CD14-positive monocyte (primary cell): ENCODE results near the gene SMAD1. TPM values are rescaled to one million over a fixed set of nuclear protein-coding genes. Genes with fewer than 3 reads are reported as not detected.

Experiments
- DNase-seq, 3 donors: peaks; one replicate each; pipeline ENCODE4 v3.0.0-alpha.2; 2011 to 2022
- H2AFZ ChIP-seq: 2 replicates; pipeline ENCODE4 v1.6.0; 2012; ENCODE audit warnings: mild to moderate bottlenecking, low read depth, low read length, inconsistent platforms; ENCODE audit not compliant: insufficient read depth, poor library complexity, severe bottlenecking
- H3K27ac ChIP-seq, 2 donors: 1 replicate in 1 of 2; 2 replicates in 1 of 2; pipeline ENCODE4 v1.5.1; 2012 to 2013; ENCODE audit warnings: low read length in 2 of 2, control low read depth in 1 of 2, inconsistent platforms in 1 of 2, low read depth in 1 of 2, mild to moderate bottlenecking in 1 of 2
- H3K27me3 ChIP-seq, 2 donors: one replicate each; pipeline versions ENCODE4 v1.6.0 to v1.6.1; 2011 to 2013; ENCODE audit warnings: low read length in 2 of 2; ENCODE audit not compliant: control insufficient read depth in 2 of 2, insufficient read depth in 2 of 2
- H3K36me3 ChIP-seq, 2 donors: replicated peaks in 1 of 2; 1 replicate in 1 of 2; 2 replicates in 1 of 2; pipeline versions ENCODE4 v1.5.1 to v1.6.1; 2012 to 2013; ENCODE audit warnings: low read length in 2 of 2, control low read depth in 1 of 2, inconsistent platforms in 1 of 2, mild to moderate bottlenecking in 1 of 2; ENCODE audit not compliant: insufficient read depth in 2 of 2, control insufficient read depth in 1 of 2
- H3K4me1 ChIP-seq, 2 donors: 1 replicate in 1 of 2; 2 replicates in 1 of 2; pipeline versions ENCODE4 v1.5.1 to v1.6.1; 2012 to 2013; ENCODE audit warnings: low read length in 2 of 2, control low read depth in 1 of 2, inconsistent platforms in 1 of 2, mild to moderate bottlenecking in 1 of 2, moderate library complexity in 1 of 2; ENCODE audit not compliant: insufficient read depth in 2 of 2, control insufficient read depth in 1 of 2
- H3K4me2 ChIP-seq: replicated peaks from 2 replicates; pipeline ENCODE3; 2012; ENCODE audit warnings: low read length, moderate library complexity, mild to moderate bottlenecking; ENCODE audit not compliant: poor library complexity, severe bottlenecking; ENCODE audit errors: extremely low read depth
- H3K4me3 ChIP-seq, 3 experiments: fragments of 200-600 bp in 1 of 3; sonication (generic) in 1 of 3; replicated peaks in 1 of 3; 1 replicate in 2 of 3; 2 replicates in 1 of 3; pipeline ENCODE4 v1.5.1; 2011 to 2013; ENCODE audit warnings: low read length in 3 of 3, mild to moderate bottlenecking in 3 of 3, control low read depth in 2 of 3, low read depth in 2 of 3, inconsistent platforms in 1 of 3, moderate library complexity in 1 of 3
- H3K79me2 ChIP-seq: 2 replicates; pipeline ENCODE4 v1.6.0; 2012; ENCODE audit warnings: mild to moderate bottlenecking, control low read depth, inconsistent platforms, low read length, moderate library complexity; ENCODE audit not compliant: insufficient read depth
- H3K9ac ChIP-seq: 2 replicates; pipeline ENCODE4 v1.6.0; 2017; ENCODE audit warnings: low read length, mild to moderate bottlenecking; ENCODE audit not compliant: insufficient read depth, poor library complexity, severe bottlenecking
- H3K9me3 ChIP-seq, 2 donors: replicated peaks in 1 of 2; 1 replicate in 1 of 2; 2 replicates in 1 of 2; pipeline versions ENCODE4 v1.5.1 to v1.6.1; 2012 to 2013; ENCODE audit warnings: low read length in 2 of 2, control low read depth in 1 of 2; ENCODE audit not compliant: control insufficient read depth in 1 of 2, insufficient read depth in 1 of 2
- H4K20me1 ChIP-seq: 2 replicates; pipeline ENCODE4 v1.6.0; 2012; ENCODE audit warnings: mild to moderate bottlenecking, low read length, control low read depth, moderate library complexity; ENCODE audit not compliant: insufficient read depth
- H3K27ac Mint-ChIP-seq, 7 donors: one replicate each; pipeline ENCODE4 v1.8.0; 2020; ENCODE audit warnings: mild to moderate bottlenecking in 7 of 7, mixed read lengths in 7 of 7, moderate library complexity in 6 of 7, inconsistent platforms in 2 of 7
- H3K27me3 Mint-ChIP-seq, 3 donors: one replicate each; pipeline ENCODE4 v1.8.0; 2021 to 2022; ENCODE audit warnings: low read depth in 3 of 3, mild to moderate bottlenecking in 3 of 3, mixed read lengths in 3 of 3, moderate library complexity in 3 of 3, inconsistent platforms in 1 of 3
- H3K36me3 Mint-ChIP-seq, 2 donors: one replicate each; pipeline ENCODE4 v1.8.0; 2020; ENCODE audit warnings: mixed read lengths in 2 of 2, inconsistent platforms in 1 of 2, mild to moderate bottlenecking in 1 of 2
- H3K4me1 Mint-ChIP-seq: one replicate; pipeline ENCODE4 v1.8.0; 2020; ENCODE audit warnings: mild to moderate bottlenecking, mixed read lengths
- H3K4me3 Mint-ChIP-seq, 2 donors: one replicate each; pipeline ENCODE4 v1.8.0; 2020; ENCODE audit warnings: mild to moderate bottlenecking in 2 of 2, mixed read lengths in 2 of 2, moderate library complexity in 1 of 2
- H3K9me3 Mint-ChIP-seq, 7 donors: one replicate each; pipeline ENCODE4 v1.8.0; 2020 to 2022; ENCODE audit warnings: mixed read lengths in 7 of 7, mild to moderate bottlenecking in 6 of 7, moderate library complexity in 6 of 7, inconsistent platforms in 2 of 7
- CTCF ChIP-seq: fragments of 200-600 bp; IDR thresholded peaks from one replicate; pipeline ENCODE4 v1.8.0; 2022; ENCODE audit warnings: antibody characterized with exemption, mild to moderate bottlenecking
- WGBS: methylation state at CpG from one replicate; pipeline ENCODE4 v1.1.5; 2013; ENCODE audit warnings: missing lambda C conversion rate; ENCODE audit not compliant: insufficient coverage; 5-methylcytosine and 5-hydroxymethylcytosine counted together
- intact Hi-C, 2 donors: fragments of 100-400 bp; cut with micrococcal nuclease; formaldehyde crosslinking; loops; one replicate each; pipeline versions ENCODE4 v1.15.0 to v1.15.1; 2023
- polyA plus RNA-seq, 3 donors: library from polyadenylated mRNA; depleted of rRNA in 1 of 3; unstranded in 2 of 3; stranded (reverse) in 1 of 3; fragments of 300-500 nt in 2 of 3; fragments of >200 nt in 1 of 3; fragmentation: Illumina TruSeq in 2 of 3; gene quantifications; 1 replicate in 2 of 3; 2 replicates in 1 of 3; pipeline ENCODE4 v1.2.3, GENCODE V29; 2012 to 2021

SMAD1 gene
- polyA plus RNA-seq, 3 donors, result 8.2 to 14.4 (median 8.7) TPM

- Histone ChIP-seq H2AFZ (no peak overlapping the region), H3K9me3 (peaks cover 0 to 3% of the 10 kb centered on the region in 2 donors), H3K27me3 (no peaks in the 10 kb centered on the region), H4K20me1 (no peaks in the 10 kb centered on the region), H3K36me3 (no peaks in the 10 kb centered on the region), H3K27ac (no peak overlapping the region), H3K4me2 (no peak overlapping the region), H3K79me2 (no peaks in the 10 kb centered on the region), H3K9ac (no peak overlapping the region), H3K4me1 (no peaks in the 10 kb centered on the region), H3K4me3 (no peak overlapping the region)
- Mint-ChIP-seq H3K36me3 (no peaks in the 10 kb centered on the region), H3K9me3 (peaks cover 2 to 10% (median 5%) of the 10 kb centered on the region in 7 donors), H3K4me3 (no peak overlapping the region), H3K27ac (no peak overlapping the region), H3K27me3 (no peaks in the 10 kb centered on the region), H3K4me1 (peaks cover 3% of the 10 kb centered on the region)
- intact Hi-C loops, result no loop called here
- no peak for DNase-seq
- WGBS, result 96% methylated on average over 3 of the region's 5 CpGs
- TF ChIP-seq CTCF, result no peak
Observed at GRCh38 chr4:145452447-145453162, 29.0 kb upstream of the SMAD1 start.

- H3K4me3 Mint-ChIP-seq, result no peak overlapping the region
- Histone ChIP-seq H3K4me1 (no peaks in the 10 kb centered on the region), H3K9ac (no peak overlapping the region), H4K20me1 (no peaks in the 10 kb centered on the region), H3K9me3 (peaks cover 0 to 7% of the 10 kb centered on the region in 2 donors), H2AFZ (no peak overlapping the region), H3K79me2 (no peaks in the 10 kb centered on the region), H3K4me2 (no peak overlapping the region), H3K27ac (no peak overlapping the region), H3K27me3 (no peaks in the 10 kb centered on the region), H3K4me3 (no peak overlapping the region), H3K36me3 (no peaks in the 10 kb centered on the region)
- peaks cover 3% of the 10 kb centered on the region for H3K4me1 Mint-ChIP-seq
- H3K9me3 Mint-ChIP-seq, result peaks cover 2 to 15% (median 10%) of the 10 kb centered on the region in 7 donors
- intact Hi-C loops, result no loop called here
- no peaks in the 10 kb centered on the region for H3K36me3 Mint-ChIP-seq
- DNase-seq, result no peak
- no peaks in the 10 kb centered on the region for H3K27me3 Mint-ChIP-seq
- no peak for TF ChIP-seq CTCF
- H3K27ac Mint-ChIP-seq, result no peak overlapping the region
Observed at GRCh38 chr4:145453163-145453520, 28.5 kb upstream of the SMAD1 start.
